ENCODE results near the gene C1orf226.

The C1orf226 gene

GRCh38 chr1:162381383-162381782 lies at the start of gene C1orf226:
Gene C1orf226 (plus strand): TSS chr1:162381728. CDS start chr1:162381902, 174 bp downstream.
- TF ChIP-seq CTCF (IDR thresholded peaks at IDR 0.05; ENCODE audit: low read depth, low read length), result no peak
- no peak for DNase-seq (ENCODE audit: extremely low read depth, low read depth)

GRCh38 chr1:162333991-162334390 lies 47.5 kb upstream of the C1orf226 start:
- DNase-seq (ENCODE audit: extremely low read depth, low read depth), result no peak
- no peak for TF ChIP-seq CTCF (IDR thresholded peaks at IDR 0.05; ENCODE audit: low read depth, low read length)

GRCh38 chr1:162335126-162335525 lies 46.4 kb upstream of the C1orf226 start:
- no peak for TF ChIP-seq CTCF (IDR thresholded peaks at IDR 0.05; ENCODE audit: low read depth, low read length)
- no peak for DNase-seq (ENCODE audit: extremely low read depth, low read depth)

- no peak for DNase-seq (ENCODE audit: extremely low read depth, low read depth)
- no peak for TF ChIP-seq CTCF (IDR thresholded peaks at IDR 0.05; ENCODE audit: low read depth, low read length)
These were observed 44.8 kb upstream of the C1orf226 start for GRCh38 chr1:162336621-162337285.

- no peak for DNase-seq (ENCODE audit: extremely low read depth, low read depth)
- TF ChIP-seq CTCF (IDR thresholded peaks at IDR 0.05; ENCODE audit: low read depth, low read length), result no peak
These were observed 39.0 kb upstream of the C1orf226 start for GRCh38 chr1:162342452-162342983.

GRCh38 chr1:162343470-162343869 lies 38.1 kb upstream of the C1orf226 start:
- TF ChIP-seq CTCF (IDR thresholded peaks at IDR 0.05; ENCODE audit: low read depth, low read length), result no peak
- no peak for DNase-seq (ENCODE audit: extremely low read depth, low read depth)

- no peak for DNase-seq (ENCODE audit: extremely low read depth, low read depth)
- TF ChIP-seq CTCF (IDR thresholded peaks at IDR 0.05; ENCODE audit: low read depth, low read length), result no peak
These were observed 34.2 kb upstream of the C1orf226 start for GRCh38 chr1:162347281-162347680.

All from AG09319 (cell line).